Progenitor cell of endocrine pancreas (in vitro differentiated cells): ENCODE data around the gene GPR157. TPM values are rescaled to one million over a fixed set of nuclear protein-coding genes. Genes with fewer than 3 reads are reported as not detected.

Experiments
- DNase-seq: peaks from one replicate; pipeline ENCODE4 v3.0.0; 2021; ENCODE audit warnings: low spot score; ENCODE audit not compliant: unreplicated experiment
- H3K27ac Mint-ChIP-seq: 2 replicates; pipeline ENCODE4 v1.8.0; 2021; ENCODE audit warnings: mild to moderate bottlenecking, moderate library complexity, mixed read lengths
- H3K27me3 Mint-ChIP-seq: 2 replicates; pipeline ENCODE4 v1.8.0; 2021; ENCODE audit warnings: mixed read lengths
- H3K36me3 Mint-ChIP-seq: 2 replicates; pipeline ENCODE4 v1.8.0; 2022; ENCODE audit warnings: mixed read lengths; ENCODE audit not compliant: insufficient read depth
- H3K4me1 Mint-ChIP-seq: 2 replicates; pipeline ENCODE4 v1.8.0; 2021; ENCODE audit warnings: low read depth, mixed read lengths
- H3K4me3 Mint-ChIP-seq: 2 replicates; pipeline ENCODE4 v1.8.0; 2021; ENCODE audit warnings: low read depth, mild to moderate bottlenecking, moderate library complexity, mixed read lengths
- H3K9me3 Mint-ChIP-seq: 2 replicates; pipeline ENCODE4 v1.8.0; 2021; ENCODE audit warnings: low read depth, mixed read lengths
- total RNA-seq: library from RNA; stranded (reverse); gene quantifications from 2 replicates; pipeline ENCODE4 v1.2.1, GENCODE V29; 2021
- TF ChIP-seq, protein P1 (sequence below): fragments of 200-600 bp; sonication (generic); IDR thresholded peaks from one replicate; pipeline ENCODE4 v1.5.0; 2021; ENCODE audit warnings: antibody characterized with exemption, mild to moderate bottlenecking; ENCODE audit not compliant: unreplicated experiment

GPR157 gene
- total RNA-seq, 1 donor from 2014 or later: 1.1 TPM

DNA sequence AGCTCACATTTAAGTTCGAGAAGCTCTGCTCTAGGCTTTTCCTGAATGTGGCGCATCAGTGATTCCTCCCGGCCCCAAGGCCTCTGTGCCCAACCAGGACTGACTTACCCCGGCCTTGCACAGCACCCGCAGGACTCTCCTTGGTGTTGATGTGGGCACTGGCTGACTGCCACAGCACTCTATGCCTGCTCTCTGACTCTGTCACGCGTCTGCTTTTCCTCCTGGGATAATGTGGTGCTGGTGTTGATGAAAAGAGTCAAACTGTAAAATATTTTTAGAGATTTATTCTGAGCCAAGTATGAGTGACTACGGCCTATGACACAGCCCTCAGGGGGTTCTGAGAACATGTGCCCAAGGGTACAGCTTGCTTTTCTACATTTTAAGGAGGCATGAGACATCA lies 44.0 kb downstream of the GPR157 start:
- no peak for DNase-seq
- TF ChIP-seq, protein P1, sequence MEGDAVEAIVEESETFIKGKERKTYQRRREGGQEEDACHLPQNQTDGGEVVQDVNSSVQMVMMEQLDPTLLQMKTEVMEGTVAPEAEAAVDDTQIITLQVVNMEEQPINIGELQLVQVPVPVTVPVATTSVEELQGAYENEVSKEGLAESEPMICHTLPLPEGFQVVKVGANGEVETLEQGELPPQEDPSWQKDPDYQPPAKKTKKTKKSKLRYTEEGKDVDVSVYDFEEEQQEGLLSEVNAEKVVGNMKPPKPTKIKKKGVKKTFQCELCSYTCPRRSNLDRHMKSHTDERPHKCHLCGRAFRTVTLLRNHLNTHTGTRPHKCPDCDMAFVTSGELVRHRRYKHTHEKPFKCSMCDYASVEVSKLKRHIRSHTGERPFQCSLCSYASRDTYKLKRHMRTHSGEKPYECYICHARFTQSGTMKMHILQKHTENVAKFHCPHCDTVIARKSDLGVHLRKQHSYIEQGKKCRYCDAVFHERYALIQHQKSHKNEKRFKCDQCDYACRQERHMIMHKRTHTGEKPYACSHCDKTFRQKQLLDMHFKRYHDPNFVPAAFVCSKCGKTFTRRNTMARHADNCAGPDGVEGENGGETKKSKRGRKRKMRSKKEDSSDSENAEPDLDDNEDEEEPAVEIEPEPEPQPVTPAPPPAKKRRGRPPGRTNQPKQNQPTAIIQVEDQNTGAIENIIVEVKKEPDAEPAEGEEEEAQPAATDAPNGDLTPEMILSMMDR: no peak
- H3K4me3 Mint-ChIP-seq: no peak overlapping the region
- peaks cover 8% of the 10 kb centered on the region for H3K27me3 Mint-ChIP-seq
- no peak overlapping the region for H3K27ac Mint-ChIP-seq
- H3K4me1 Mint-ChIP-seq: peaks cover 12% of the 10 kb centered on the region
- peaks cover 2% of the 10 kb centered on the region for H3K36me3 Mint-ChIP-seq
- peaks cover 8% of the 10 kb centered on the region for H3K9me3 Mint-ChIP-seq

DNA sequence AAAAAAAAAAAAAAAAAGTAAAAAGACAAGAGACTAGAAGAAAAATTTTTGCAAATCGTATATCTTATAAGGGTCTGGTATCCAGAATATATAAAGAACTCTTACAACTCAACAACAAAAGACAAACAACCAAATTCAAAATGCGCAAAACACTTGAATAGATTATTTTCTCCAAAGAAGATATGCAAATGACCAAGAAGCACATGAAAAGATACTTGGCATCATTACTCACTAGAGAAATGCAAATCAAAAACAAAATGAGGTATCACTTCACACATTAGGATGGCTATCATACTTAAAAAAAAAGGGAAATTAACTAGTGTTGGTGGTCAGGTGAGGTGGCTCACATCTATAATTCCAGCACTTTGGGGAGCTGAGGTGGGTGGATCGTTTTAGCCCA lies 47.4 kb downstream of the GPR157 start:
- TF ChIP-seq, protein P1: no peak
- Mint-ChIP-seq H3K36me3 (no peaks in the 10 kb centered on the region), H3K4me3 (no peak overlapping the region), H3K27ac (no peak overlapping the region), H3K27me3 (peaks cover 4% of the 10 kb centered on the region), H3K4me1 (peaks cover 22% of the 10 kb centered on the region), H3K9me3 (no peaks in the 10 kb centered on the region)
- no peak for DNase-seq

DNA sequence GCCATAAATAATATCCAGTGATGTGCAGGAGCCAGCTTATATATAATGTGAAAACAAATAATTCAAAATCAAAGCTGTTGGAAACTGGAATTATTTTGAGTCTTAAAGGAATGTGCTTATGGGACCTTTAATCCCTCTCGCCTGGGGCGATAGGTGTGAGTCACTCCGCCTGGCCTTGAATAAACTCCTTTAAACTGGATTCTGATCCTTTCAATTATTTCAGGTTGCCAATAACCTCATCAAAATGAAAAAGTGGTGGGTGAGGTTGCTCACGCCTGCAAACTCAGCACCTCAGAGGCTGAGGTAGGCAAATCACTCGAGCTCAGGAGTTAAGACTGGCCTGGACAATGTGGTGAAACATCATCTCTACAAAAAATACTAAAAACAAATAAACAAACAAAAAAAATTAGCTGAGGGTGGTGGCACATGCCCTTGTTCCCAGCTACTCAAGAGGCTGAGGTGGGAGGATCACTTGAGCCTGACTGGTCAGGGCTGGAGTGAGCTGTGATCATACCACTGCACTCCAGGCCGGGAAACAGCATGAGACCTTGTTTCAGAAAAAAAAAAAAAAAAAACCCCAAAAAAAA lies 48.1 kb downstream of the GPR157 start:
- Mint-ChIP-seq H3K4me3 (no peak overlapping the region), H3K9me3 (no peaks in the 10 kb centered on the region), H3K4me1 (peaks cover 21% of the 10 kb centered on the region), H3K27ac (no peak overlapping the region), H3K27me3 (peaks cover 4% of the 10 kb centered on the region), H3K36me3 (no peaks in the 10 kb centered on the region)
- DNase-seq: no peak
- TF ChIP-seq, protein P1: no peak

DNA sequence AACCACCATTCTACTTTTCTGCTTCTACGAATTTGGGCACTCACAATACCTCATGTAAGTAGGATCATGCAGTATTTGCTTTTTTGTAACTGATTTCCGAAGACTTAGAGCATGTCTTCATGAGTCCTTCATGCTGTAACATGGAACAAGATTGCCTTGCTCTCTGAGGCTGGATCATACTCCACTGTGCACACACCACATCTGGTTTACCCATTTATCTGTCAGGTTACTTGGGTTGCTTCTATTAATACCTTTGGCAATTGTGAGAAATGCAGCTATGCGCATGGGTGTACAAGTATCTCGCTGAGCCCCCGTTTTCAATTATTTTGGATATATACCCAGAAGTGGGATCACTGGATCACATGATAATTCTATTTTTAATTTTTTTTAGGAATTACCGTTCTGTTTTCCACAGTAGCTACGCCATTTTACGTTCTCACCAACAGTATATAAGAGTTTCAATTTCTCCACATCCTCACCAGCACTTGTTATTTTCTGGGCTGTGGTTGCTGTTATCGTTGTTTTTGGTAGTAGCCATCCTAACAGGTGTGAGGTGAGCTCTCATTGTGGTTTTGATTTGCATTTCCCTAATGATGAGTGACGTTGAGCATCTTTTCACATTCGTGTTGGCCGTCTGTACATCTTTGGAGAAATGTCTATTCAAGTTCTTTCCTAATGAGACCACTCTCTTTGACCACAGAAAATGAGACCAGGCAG lies 48.8 kb downstream of the GPR157 start:
- no peaks in the 10 kb centered on the region for H3K9me3 Mint-ChIP-seq
- peaks cover 4% of the 10 kb centered on the region for H3K27me3 Mint-ChIP-seq
- DNase-seq: no peak
- H3K4me3 Mint-ChIP-seq: no peak overlapping the region
- TF ChIP-seq, protein P1: no peak
- peaks cover 17% of the 10 kb centered on the region for H3K4me1 Mint-ChIP-seq
- no peaks in the 10 kb centered on the region for H3K36me3 Mint-ChIP-seq
- no peak overlapping the region for H3K27ac Mint-ChIP-seq

DNA sequence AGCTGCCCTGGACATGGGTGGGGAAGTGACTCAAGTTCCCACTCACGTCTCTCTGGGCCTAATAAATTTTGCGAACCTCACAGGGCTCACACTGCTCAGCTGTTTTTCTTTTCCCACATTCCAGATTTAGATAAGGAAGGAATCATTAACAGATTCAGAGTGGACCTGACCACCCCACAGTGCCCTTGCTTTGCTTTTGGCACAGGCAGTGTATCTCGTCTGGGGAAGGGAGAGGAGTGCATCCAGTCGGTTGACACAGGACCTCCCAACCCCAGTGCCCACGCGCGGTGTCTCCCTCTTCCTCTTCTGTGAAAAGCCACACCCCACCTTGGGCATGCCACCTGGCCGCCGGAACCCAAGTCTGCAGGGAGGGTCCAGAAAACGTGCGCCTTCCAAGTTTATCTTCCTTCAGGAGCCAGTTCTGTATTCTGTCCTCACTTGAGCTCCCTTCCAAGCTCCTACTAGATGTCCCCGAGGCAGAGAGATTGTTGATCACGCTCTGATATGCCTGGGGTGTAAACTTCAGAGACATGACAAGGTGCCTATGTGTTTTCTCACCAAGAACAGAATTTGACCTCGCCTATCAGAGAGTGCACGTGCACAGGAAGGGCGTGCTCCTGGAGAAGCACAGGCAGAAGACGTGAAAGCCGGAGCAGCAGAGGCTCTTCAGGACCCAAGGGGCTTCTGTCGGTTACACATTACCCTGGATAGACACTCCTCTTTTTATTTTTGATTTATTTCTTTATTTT lies 50.0 kb downstream of the GPR157 start:
- Mint-ChIP-seq H3K4me3 (no peak overlapping the region), H3K36me3 (no peaks in the 10 kb centered on the region), H3K27me3 (peaks cover 4% of the 10 kb centered on the region), H3K4me1 (peaks cover 14% of the 10 kb centered on the region), H3K27ac (no peak overlapping the region), H3K9me3 (no peaks in the 10 kb centered on the region)
- DNase-seq: no peak
- TF ChIP-seq, protein P1: no peak
